PC-3 (cell line): ENCODE data around the gene RGS8. TPM values are rescaled to one million over a fixed set of nuclear protein-coding genes. Genes with fewer than 3 reads are reported as not detected.
"Not testable (repeated sequence)": the region's sequence is repeated elsewhere in the genome, so short reads cannot be mapped to it uniquely, and the experiment has no call there.

Source experiments
- ATAC-seq: fragments of 200-7000 bp; cut with Tn5 transposase; 2 replicates; pipeline ENCODE4 v1.9.1; 2020; ENCODE audit warnings: mild to moderate bottlenecking, moderate library complexity
- BruUV-seq: library from RNA; stranded (reverse); fragments of 400-500 nt; replicated peaks from 2 replicates; lab custom pipeline; 2021; lab: Mats Ljungman, UMichigan
- CTCF ChIA-PET: fragments of 300-600 bp; sonication (Branson Sonifier 250); formaldehyde crosslinking; loops from one replicate; lab custom pipeline; 2022; ENCODE audit warnings: antibody characterized with exemption; lab: Charles Lee
- POLR2A ChIA-PET: fragments of 300-600 bp; sonication (Branson Sonifier 250); formaldehyde crosslinking; loops from one replicate; lab custom pipeline; 2022; ENCODE audit warnings: antibody characterized with exemption; ENCODE audit not compliant: unreplicated experiment; lab: Charles Lee
- DNase-seq: peaks from one replicate; pipeline ENCODE4 v3.0.0-alpha.2; 2015
- H2AFZ ChIP-seq: fragments of 300-600 bp; sonication (generic); 2 replicates; pipeline ENCODE4 v1.6.0; 2016; ENCODE audit warnings: antibody characterized with exemption, low read length
- H3F3A ChIP-seq: fragments of 300-600 bp; sonication (generic); one replicate; pipeline ENCODE4 v1.6.0; 2017; ENCODE audit warnings: antibody characterized with exemption, low read length, control low read depth, mild to moderate bottlenecking; ENCODE audit not compliant: unreplicated experiment
- H3K27ac ChIP-seq: fragments of 300-600 bp; sonication (generic); 2 replicates; pipeline ENCODE4 v1.5.1; 2016; ENCODE audit warnings: mild to moderate bottlenecking, low read length
- H3K27me3 ChIP-seq: fragments of 300-600 bp; sonication (generic); 2 replicates; pipeline ENCODE4 v1.6.1; 2016; ENCODE audit warnings: low read length, mixed read lengths
- H3K36me3 ChIP-seq: fragments of 300-600 bp; sonication (generic); 2 replicates; pipeline ENCODE4 v1.6.1; 2016; ENCODE audit warnings: low read depth, mixed run types, low read length, mixed read lengths
- H3K4me1 ChIP-seq: fragments of 300-600 bp; sonication (generic); 2 replicates; pipeline ENCODE4 v1.5.1; 2016; ENCODE audit warnings: low read length; ENCODE audit not compliant: insufficient read depth
- H3K4me2 ChIP-seq: fragments of 300-600 bp; sonication (generic); 2 replicates; pipeline ENCODE4 v1.6.0; 2016; ENCODE audit warnings: low read length
- H3K4me3 ChIP-seq: fragments of 300-600 bp; sonication (generic); 2 replicates; pipeline ENCODE4 v1.5.1; 2016; ENCODE audit warnings: mild to moderate bottlenecking, low read length, mixed read lengths
- H3K79me2 ChIP-seq: fragments of 300-600 bp; sonication (generic); 2 replicates; pipeline ENCODE4 v1.6.1; 2017; ENCODE audit warnings: low read length, mixed read lengths
- H3K9ac ChIP-seq: fragments of 300-600 bp; sonication (generic); 2 replicates; pipeline ENCODE4 v1.6.0; 2016; ENCODE audit warnings: mild to moderate bottlenecking, low read length
- H3K9me2 ChIP-seq: fragments of 300-600 bp; sonication (generic); replicated peaks from 2 replicates; pipeline ENCODE4 v1.6.1; 2016; ENCODE audit warnings: mixed run types, low read length, mixed read lengths
- H3K9me3 ChIP-seq: fragments of 300-600 bp; sonication (generic); 2 replicates; pipeline ENCODE4 v1.6.1; 2016; ENCODE audit warnings: low read length, mixed read lengths
- H4K20me1 ChIP-seq: fragments of 300-600 bp; sonication (generic); 2 replicates; pipeline ENCODE4 v1.6.1; 2016; ENCODE audit warnings: low read length, mixed read lengths
- EZH2 ChIP-seq: fragments of 300-600 bp; sonication (generic); IDR thresholded peaks from one replicate; pipeline ENCODE4 v1.6.1; 2017; ENCODE audit warnings: antibody characterized with exemption, mild to moderate bottlenecking, low read length; ENCODE audit not compliant: unreplicated experiment
- EZH2phosphoT487 ChIP-seq: fragments of 300-600 bp; sonication (generic); IDR thresholded peaks from 2 replicates; pipeline ENCODE4 v1.6.1; 2018; ENCODE audit warnings: mild to moderate bottlenecking, antibody characterized with exemption, low read length, borderline replicate concordance
- intact Hi-C: fragments of 100-400 bp; cut with micrococcal nuclease; formaldehyde crosslinking; loops from 2 replicates; pipeline ENCODE4 v1.9.0; 2023
- total RNA-seq: library from RNA; depleted of rRNA; stranded (reverse); fragments of >200 nt; gene quantifications from 2 replicates; pipeline ENCODE4 v1.2.3, GENCODE V29; 2014
- TF ChIP-seq, protein P1 (sequence below): fragments of 300-600 bp; sonication (generic); conservative IDR thresholded peaks from 2 replicates; pipeline ENCODE4 v1.5.1; 2017; ENCODE audit warnings: antibody characterized with exemption, low read depth, mild to moderate bottlenecking, low read length

Gene RGS8
- total RNA-seq, 1 experiment from 2014 or later = not detected

DNA sequence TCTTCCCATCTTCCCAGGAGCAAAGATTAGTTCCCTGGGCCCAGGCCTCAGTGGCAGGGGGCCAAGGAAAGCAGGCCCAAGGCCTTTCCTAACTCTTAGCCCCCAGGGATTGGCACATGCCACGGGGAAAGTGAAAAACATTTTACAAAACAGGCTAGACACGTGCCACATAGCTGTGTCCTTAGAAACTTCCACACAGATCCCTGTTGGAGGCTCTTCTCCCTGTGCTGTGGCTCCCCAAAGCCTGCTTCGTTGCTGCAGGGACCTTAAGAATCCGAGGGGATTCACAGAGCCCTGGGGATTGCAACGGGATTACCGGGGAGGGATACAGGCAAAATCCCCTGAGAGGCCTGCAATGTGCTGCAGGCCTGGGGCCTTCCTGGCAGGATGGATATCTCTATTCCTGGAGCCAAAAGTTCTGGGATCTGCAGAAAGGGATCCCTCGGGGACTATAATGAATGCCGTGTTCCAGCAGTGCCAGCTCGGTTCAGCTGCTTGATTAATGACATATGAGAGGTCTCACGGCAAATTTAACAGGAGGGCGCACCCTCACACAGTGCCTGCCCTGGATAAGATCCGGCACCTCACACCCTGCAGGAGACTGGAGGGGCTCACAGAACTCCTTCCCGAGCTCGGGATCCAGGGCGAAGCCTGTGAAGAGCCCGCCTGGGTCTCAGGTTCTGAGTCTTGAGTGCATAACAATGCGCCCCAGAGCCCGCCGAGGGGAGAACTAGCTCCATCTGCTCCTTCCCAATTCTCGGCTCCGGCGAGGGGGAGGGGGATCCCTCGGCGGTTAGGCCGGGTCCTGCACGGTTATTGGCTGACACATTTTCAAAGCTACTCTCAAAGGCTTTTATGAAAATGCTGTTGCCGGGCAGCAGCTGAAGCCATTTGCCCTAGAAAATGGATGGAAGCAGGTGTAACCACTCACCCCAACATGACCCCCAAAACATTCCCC is 15.3 kb upstream of the RGS8 start:
- Histone ChIP-seq H3K36me3 (no peaks in the 10 kb centered on the region), H3K79me2 (no peaks in the 10 kb centered on the region), H3K9ac (no peak overlapping the region), H3K4me3 (no peak overlapping the region), H3K4me2 (no peak overlapping the region), H2AFZ (no peak overlapping the region), H3K27ac (no peak overlapping the region), H3K27me3 (no peaks in the 10 kb centered on the region), H3K4me1 (no peaks in the 10 kb centered on the region), H3K9me3 (no peaks in the 10 kb centered on the region), H3K9me2 (no peaks in the 10 kb centered on the region), H3F3A (no peaks in the 10 kb centered on the region), H4K20me1 (no peaks in the 10 kb centered on the region)
- DNase-seq (no peak), ATAC-seq (no peak)
- TF ChIP-seq, protein P1, sequence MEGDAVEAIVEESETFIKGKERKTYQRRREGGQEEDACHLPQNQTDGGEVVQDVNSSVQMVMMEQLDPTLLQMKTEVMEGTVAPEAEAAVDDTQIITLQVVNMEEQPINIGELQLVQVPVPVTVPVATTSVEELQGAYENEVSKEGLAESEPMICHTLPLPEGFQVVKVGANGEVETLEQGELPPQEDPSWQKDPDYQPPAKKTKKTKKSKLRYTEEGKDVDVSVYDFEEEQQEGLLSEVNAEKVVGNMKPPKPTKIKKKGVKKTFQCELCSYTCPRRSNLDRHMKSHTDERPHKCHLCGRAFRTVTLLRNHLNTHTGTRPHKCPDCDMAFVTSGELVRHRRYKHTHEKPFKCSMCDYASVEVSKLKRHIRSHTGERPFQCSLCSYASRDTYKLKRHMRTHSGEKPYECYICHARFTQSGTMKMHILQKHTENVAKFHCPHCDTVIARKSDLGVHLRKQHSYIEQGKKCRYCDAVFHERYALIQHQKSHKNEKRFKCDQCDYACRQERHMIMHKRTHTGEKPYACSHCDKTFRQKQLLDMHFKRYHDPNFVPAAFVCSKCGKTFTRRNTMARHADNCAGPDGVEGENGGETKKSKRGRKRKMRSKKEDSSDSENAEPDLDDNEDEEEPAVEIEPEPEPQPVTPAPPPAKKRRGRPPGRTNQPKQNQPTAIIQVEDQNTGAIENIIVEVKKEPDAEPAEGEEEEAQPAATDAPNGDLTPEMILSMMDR = no peak
- TF ChIP-seq EZH2phosphoT487 = no peak
- no peak for TF ChIP-seq EZH2
- ChIA-PET POLR2A (no interaction called here), CTCF (no interaction called here)
- intact Hi-C loops = no loop called here
- BruUV-seq = no TSS peak

DNA sequence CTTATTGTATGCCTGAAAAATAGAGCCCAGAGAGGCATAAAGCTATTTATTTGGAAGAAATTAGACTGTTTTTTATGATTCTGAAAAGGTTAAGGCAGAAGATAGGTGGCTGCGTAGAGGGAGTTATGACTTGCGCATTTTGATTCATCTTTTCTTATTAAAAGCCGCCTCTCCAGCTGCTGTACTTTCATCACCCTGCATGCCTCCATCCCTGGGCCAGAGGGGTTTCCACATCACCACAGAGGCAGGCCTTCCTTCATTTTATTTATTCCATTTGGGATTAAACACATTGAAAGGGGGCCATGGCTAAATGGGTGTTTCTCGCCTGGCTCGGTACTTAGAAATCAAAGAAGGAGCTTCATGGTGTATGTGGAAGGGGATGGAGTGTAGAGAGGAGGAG is 14.6 kb upstream of the RGS8 start:
- no peak for DNase-seq
- POLR2A ChIA-PET = no interaction called here
- Histone ChIP-seq H3K4me2 (no peak overlapping the region), H3K9ac (no peak overlapping the region), H3K27me3 (no peaks in the 10 kb centered on the region), H3K9me3 (no peaks in the 10 kb centered on the region), H2AFZ (no peak overlapping the region), H3K4me1 (no peaks in the 10 kb centered on the region), H3F3A (no peaks in the 10 kb centered on the region), H3K9me2 (no peaks in the 10 kb centered on the region), H3K4me3 (no peak overlapping the region), H3K27ac (no peak overlapping the region), H3K36me3 (no peaks in the 10 kb centered on the region), H4K20me1 (no peaks in the 10 kb centered on the region), H3K79me2 (no peaks in the 10 kb centered on the region)
- no peak for ATAC-seq
- CTCF ChIA-PET = no interaction called here
- intact Hi-C loops = no loop called here
- no TSS peak for BruUV-seq
- no peak for TF ChIP-seq EZH2phosphoT487
- TF ChIP-seq, protein P1 = no peak
- TF ChIP-seq EZH2 = no peak

DNA sequence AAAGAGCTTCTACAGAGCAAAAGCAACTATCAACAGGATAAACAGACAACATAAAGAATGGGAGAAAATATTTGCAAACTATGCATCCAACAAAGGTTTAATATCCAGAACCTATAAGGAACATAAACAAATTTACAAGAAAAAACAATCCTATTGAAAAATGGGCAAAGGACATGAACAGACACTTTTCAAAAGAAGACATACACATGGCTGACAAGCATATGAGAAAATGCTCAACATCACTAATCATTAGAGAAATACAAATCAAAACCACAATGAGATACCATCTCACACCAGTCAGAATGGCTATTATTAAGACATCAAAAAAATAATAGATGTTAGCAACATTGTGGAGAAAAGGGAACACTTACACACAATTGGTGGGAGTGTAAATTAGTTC is 8.8 kb upstream of the RGS8 start:
- H3K36me3 ChIP-seq, H2AFZ ChIP-seq, H3K9me2 ChIP-seq, DNase-seq, ATAC-seq, H3K9ac ChIP-seq, H3K4me3 ChIP-seq, H3F3A ChIP-seq, POLR2A ChIA-PET, intact Hi-C loops, H3K4me1 ChIP-seq, H3K79me2 ChIP-seq, H4K20me1 ChIP-seq, BruUV-seq, H3K9me3 ChIP-seq, H3K27me3 ChIP-seq, H3K4me2 ChIP-seq, CTCF ChIA-PET, H3K27ac ChIP-seq: not testable (repeated sequence)
